NB4 (cell line): ENCODE results near the gene NRGN.

Experiments used
- CTCF ChIP-seq: IDR thresholded peaks from one replicate; pipeline ENCODE4 v1.5.1; 2012; ENCODE audit warnings: low read depth, low read length
- POLR2A ChIP-seq: IDR thresholded peaks from 2 replicates; pipeline ENCODE4 v1.6.1; 2011; ENCODE audit warnings: mild to moderate bottlenecking; ENCODE audit not compliant: insufficient read length; ENCODE audit errors: extremely low read depth

- no peak for TF ChIP-seq CTCF
- no peak for TF ChIP-seq POLR2A
These were observed 22.4 kb downstream of the NRGN start, which contains the start of gene ESAM for GRCh38 chr11:124762105-124762623.
